T-helper 9 cell (primary cell): Measurements from ENCODE around the gene NDUFS2.

ENCODE experiments used
- DNase-seq: peaks from one replicate; pipeline ENCODE4 v3.0.0-alpha.2; 2020

The NDUFS2 gene

GRCh38 chr1:161172776-161173376, 29.3 kb upstream of the NDUFS2 start:
- DNase-seq, result no peak

GRCh38 chr1:161173711-161174110, 28.5 kb upstream of the NDUFS2 start:
- DNase-seq, result no peak

- DNase-seq, result no peak
Observed at GRCh38 chr1:161174911-161175310, 27.3 kb upstream of the NDUFS2 start.

GRCh38 chr1:161175771-161176453, 26.3 kb upstream of the NDUFS2 start:
- DNase-seq, result no peak

GRCh38 chr1:161176468-161177111, 25.6 kb upstream of the NDUFS2 start:
- DNase-seq, result no peak

DNA sequence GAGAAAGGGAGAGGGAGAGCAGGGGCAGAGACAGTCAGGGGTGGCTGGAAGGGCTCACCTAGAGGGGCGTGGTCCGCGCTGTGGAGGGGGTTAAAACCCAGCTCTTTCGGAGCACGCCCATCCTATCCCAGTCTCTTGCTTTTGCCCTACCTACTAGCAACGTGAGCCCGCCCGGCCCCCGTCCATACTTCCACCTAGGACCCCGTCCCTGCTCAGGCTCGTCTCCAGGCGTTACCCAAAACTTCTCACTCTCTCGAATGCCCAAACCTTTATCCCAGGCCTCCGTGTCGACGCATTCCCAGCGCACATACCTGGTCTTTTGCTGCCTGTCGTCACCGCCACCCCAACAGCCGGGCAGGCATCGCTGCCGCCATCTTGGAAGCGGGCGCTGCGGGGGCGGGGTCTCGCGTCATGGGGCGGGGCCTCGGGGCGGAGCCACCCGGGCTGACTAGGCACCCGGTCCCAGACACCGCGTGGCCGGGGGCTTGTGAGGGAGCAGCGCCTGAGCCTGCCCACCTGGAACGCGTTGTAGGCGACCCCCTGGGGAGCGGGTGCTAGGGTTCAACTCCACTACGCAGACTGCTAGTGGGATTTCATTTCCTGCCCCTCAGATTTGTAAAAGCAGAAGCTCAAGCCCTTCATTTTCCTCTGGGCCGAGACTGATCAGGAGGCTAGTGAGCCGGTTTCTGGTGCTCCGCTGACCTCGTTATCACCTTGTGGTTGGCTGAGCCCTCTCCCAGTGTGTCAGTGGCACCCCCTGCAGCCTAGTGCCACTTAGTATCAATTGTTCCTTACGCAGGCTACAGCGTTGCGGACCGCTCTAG, 24.8 kb upstream of the NDUFS2 start, which contains the start of gene B4GALT3:
TSS of gene B4GALT3 (minus strand) at position 396 of the 824 bp plus-strand sequence. CDS start 1,447 bp downstream, outside the sequence.
- DNase-seq, result peak; percentile 97

DNA sequence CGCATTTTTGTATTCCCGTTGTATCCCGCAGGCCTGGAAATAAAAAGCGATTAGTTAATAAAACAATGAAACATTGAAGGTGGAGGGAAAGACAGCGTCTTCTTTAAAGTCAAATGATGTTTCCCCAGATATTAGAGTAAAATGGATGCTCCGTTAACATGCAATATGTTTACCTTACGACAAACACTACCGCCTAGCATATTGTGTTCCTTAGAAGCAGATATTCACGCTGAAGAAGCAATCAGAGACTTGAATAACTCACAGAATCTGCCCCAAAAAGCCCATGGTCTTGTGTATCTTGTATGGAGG, 24.3 kb upstream of the NDUFS2 start:
- DNase-seq, result no peak

GRCh38 chr1:161179698-161180097, 22.5 kb upstream of the NDUFS2 start:
- DNase-seq, result no peak

DNA sequence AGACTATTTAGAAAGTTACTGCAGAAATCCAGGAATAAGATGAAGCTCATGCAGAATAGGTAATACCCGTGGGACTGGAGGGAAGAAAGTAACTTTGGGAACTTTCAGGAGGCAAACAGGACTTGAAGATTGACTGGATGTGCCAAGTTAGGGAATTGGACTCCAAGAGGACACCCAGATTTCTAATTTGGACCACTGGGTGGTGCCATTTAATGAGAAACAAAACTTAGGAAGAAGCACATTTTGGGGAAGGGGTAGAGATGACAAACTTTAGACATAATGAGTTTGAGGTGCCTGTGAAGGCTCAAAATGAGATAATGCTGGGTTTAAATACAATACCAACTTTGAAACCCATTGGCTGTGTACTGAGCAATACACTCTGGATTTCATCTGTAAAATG, 21.5 kb upstream of the NDUFS2 start:
- no peak for DNase-seq

DNA sequence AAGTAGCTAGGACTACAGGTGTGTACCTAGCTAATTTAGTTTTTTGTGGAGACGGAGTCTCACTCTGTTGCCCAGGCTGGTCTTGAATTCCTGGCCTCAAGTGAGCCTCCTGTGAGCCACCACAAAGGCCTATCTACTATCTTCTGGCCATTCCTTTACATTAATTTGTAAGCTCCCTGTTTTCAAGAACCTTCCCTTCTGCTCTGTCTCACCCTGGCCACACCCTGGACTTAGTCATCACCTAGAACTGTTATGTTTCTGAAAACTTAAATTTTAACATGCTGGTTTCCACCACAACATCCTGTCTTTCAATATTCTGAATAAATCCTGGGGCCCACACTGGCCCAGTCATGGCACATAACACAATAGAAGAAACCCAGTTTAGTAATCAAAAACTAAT, 20.0 kb upstream of the NDUFS2 start:
- no peak for DNase-seq

DNA sequence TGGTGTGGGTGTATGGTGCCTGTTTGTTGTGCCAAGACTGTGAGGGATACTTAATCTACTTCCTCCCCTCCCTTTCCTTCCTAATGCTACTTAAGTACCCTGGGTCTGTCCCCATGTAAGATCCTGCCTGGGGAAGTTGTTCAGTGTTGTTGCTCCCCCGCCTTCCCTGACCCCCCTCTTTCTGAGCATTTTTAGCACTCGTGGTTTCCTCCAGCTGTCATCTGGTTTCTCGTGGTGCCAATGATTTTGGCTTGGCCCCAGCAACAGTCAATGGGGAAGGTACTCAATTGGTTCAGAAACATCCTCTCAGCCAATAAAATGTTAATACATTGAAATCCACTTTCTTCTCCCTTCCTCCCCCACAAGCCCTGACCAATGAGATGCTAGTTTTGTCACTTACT, 16.9 kb upstream of the NDUFS2 start:
- DNase-seq, result peak; percentile 60

GRCh38 chr1:161185732-161186311, 16.3 kb upstream of the NDUFS2 start:
- no peak for DNase-seq

GRCh38 chr1:161187311-161187710, 14.9 kb upstream of the NDUFS2 start:
- DNase-seq, result no peak

- DNase-seq, result no peak
Observed at GRCh38 chr1:161188381-161188780, 13.8 kb upstream of the NDUFS2 start.

DNA sequence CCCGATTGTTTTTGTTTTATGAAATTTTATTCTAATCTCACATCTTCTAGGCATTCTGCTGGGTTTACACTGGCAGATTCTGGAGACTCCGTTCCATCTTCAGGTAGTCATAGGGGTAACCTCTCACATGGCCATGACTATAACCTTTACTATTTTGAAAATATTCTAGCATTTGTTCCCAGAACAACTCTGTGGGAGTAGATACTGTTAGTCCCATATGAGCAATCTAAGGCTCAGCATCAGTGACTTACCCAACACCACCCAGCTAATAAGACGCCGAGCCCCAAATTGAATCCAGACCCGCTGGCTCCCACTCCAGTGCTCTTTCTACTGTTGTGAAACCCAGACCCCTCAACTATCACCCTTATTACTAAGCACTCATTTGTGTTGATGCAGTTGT, 13.1 kb upstream of the NDUFS2 start:
- no peak for DNase-seq

GRCh38 chr1:161190962-161191521, 11.1 kb upstream of the NDUFS2 start:
- DNase-seq, result no peak

DNA sequence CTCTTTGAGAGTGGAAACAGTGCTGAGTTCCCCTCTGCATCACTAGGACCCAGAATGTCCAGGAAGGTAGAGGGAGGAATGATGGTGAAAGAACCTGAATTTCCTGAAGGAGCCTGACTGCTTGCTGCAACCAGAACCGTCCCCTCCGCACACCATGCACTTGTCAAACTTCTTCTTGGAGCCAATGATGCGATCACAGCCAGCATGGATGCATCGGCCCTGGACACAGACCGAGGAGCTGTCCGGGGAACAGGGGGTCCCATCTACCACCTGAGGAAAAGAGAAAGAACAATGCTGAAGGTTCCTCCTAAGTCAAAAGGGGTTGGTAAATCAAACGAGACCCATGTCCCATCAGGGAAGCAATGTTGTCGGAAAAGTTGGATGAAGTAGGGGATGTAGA, 10.2 kb upstream of the NDUFS2 start:
- DNase-seq, result no peak

DNA sequence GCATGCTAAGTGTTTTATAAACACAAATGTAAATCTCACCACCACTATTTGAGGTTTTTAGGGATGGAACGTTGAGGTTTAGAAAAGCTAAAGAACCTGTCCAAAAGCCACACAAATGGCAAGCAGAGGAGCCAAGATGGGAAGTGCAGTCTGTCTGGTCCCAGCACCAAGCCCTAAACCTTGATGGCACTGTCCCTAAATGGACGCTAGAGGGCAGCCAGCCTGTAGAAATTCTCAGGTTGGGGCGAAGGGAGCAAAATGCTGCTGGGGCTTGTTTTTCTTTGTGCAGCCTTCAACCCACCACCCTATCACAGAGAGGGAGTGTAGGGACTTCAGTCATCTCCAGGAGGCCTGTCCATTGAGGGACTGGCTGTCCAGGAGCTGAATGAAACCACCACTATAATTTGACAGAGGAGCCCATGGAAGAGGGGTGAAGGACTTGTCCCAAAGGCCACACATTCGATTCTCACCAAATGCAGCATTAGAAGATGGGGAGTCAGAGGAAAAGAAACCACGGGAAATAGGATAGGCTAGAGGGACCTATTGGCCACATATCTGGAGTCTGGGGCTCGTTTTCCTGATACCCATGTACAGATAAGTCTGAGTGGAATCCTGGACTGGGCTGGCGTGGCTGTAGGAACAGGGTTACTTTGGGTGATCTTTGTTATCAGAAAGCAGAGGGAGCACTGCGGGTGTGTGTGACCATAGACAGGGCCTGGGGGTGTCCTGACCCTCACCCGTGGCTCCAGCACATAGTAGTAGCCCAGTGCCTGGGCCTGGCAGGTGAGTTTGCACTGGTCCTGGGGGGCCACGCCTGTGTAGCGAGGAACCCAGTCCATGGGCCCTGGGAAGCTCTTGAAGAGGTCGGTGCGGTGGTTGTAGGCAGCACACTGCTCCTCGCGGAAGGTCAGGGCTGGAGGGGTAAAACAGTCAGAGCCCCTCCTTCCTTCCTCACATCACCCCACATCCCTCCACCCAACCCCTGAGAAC, 9.4 kb upstream of the NDUFS2 start:
- peak; percentile 47 for DNase-seq

DNA sequence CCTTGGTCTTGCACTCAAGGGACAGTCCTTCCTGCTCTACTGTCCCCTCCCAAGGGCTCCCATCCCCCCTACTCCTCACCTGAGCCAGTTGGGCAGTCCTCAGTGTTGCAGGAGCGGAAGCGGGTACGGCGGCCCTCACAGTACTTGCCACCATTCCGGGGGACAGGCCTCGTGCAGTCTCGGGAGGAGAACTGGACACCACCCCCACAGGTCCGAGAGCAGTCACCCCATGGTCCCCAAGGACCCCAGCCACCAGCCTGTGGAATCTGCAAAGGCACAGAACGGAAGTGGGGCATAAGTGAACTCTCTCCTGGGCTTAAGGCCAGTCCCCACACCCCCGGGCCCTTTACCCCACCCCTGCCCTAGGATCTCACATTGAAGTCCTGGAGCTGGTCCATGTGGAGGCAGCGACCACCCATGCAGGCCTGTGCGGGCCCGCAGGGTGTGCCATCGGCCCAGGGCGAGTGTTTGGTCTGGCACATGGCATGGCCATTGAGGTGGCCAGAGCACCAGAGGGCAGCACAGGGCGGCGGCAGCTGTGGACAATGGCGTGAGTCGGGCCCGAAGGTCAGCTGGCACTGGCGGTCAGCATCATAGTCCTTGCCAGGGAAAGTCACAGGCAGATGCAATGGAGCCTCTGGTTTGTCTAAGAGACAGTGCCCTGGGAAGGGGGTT, 8.5 kb upstream of the NDUFS2 start:
- no peak for DNase-seq

- DNase-seq, result no peak
Observed at GRCh38 chr1:161195171-161195570, 7.0 kb upstream of the NDUFS2 start.

DNA sequence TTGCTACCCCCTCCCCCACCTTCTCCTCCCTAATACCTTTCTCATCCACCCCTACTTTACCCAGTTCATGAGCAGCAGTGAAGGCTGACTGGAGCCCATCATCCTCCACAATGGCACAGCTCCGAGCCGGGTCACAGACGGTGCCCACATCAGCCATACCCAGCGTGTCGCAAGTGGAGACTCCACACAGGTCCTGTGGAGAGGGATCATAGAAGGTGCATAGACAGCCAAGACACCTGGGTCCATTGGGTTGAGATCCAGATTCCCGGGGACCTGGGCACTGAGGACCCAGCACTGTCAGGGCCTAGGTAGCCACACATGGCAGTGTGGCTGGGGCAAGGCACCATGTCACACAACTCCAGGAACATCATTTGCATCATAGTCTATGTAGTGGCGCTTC, 6.1 kb upstream of the NDUFS2 start:
- no peak for DNase-seq
